ENCODE results near the gene SNX21.

The SNX21 gene

GRCh38 chr20:45890077-45890984 is 56.7 kb downstream of the SNX21 start:
- peak; percentile 35 for DNase-seq (ENCODE audit: low read depth)
- TF ChIP-seq, protein P1, sequence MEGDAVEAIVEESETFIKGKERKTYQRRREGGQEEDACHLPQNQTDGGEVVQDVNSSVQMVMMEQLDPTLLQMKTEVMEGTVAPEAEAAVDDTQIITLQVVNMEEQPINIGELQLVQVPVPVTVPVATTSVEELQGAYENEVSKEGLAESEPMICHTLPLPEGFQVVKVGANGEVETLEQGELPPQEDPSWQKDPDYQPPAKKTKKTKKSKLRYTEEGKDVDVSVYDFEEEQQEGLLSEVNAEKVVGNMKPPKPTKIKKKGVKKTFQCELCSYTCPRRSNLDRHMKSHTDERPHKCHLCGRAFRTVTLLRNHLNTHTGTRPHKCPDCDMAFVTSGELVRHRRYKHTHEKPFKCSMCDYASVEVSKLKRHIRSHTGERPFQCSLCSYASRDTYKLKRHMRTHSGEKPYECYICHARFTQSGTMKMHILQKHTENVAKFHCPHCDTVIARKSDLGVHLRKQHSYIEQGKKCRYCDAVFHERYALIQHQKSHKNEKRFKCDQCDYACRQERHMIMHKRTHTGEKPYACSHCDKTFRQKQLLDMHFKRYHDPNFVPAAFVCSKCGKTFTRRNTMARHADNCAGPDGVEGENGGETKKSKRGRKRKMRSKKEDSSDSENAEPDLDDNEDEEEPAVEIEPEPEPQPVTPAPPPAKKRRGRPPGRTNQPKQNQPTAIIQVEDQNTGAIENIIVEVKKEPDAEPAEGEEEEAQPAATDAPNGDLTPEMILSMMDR (IDR thresholded peaks at IDR 0.05; ENCODE audit: insufficient read depth, low read depth, low read length, missing control alignments), result peak; percentile 18
- H3K4me3 ChIP-seq (ENCODE audit: low read depth, low read length), result peak overlapping the region; percentile 95

DNA sequence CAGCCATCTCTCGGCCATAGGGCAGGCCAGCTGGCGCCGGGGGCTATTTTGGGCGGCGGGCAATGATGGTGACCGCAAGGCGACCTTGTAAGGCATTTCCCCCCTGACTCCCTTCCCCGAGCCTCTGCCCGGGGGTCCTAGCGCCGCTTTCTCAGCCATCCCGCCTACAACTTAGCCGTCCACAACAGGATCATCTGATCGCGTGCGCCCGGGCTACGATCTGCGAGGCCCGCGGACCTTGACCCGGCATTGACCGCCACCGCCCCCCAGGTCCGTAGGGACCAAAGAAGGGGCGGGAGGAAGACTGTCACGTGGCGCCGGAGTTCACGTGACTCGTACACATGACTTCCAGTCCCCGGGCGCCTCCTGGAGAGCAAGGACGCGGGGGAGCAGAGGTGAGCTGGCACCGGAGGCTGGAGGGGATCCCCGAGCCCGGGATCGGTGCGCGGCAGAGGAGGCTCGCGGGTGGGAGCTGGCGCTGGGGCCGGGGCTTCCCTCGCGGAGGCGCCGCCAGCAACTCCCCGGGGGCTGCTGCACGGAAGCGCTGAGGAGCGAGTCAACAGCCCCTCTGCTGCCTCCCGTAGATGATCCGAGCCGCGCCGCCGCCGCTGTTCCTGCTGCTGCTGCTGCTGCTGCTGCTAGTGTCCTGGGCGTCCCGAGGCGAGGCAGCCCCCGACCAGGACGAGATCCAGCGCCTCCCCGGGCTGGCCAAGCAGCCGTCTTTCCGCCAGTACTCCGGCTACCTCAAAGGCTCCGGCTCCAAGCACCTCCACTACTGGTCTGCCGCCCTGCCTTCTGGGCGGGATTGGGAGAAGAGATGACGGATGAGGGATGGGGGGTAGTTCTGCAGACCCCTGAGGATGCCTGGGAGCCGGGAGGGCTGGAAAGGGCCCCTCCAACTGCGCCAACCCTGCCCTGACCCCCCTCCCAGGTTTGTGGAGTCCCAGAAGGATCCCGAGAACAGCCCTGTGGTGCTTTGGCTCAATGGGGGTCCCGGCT is 57.7 kb downstream of the SNX21 start, which contains the start of the genes CTSA and NEURL2:
Gene CTSA (plus strand): TSS at position 351 of the 999 bp plus-strand sequence. CDS start 234 bp downstream, at position 585.
Gene NEURL2 (minus strand): TSS at position 224 of the 999 bp plus-strand sequence. CDS start 217 bp downstream, at position 7.
- DNase-seq (ENCODE audit: low read depth), result peak; percentile 96
- H3K4me3 ChIP-seq (ENCODE audit: low read depth, low read length), result peak within 1 kb of the TSS; percentile 95
- TF ChIP-seq, protein P1 (IDR thresholded peaks at IDR 0.05; ENCODE audit: insufficient read depth, low read depth, low read length, missing control alignments), result no peak

DNA sequence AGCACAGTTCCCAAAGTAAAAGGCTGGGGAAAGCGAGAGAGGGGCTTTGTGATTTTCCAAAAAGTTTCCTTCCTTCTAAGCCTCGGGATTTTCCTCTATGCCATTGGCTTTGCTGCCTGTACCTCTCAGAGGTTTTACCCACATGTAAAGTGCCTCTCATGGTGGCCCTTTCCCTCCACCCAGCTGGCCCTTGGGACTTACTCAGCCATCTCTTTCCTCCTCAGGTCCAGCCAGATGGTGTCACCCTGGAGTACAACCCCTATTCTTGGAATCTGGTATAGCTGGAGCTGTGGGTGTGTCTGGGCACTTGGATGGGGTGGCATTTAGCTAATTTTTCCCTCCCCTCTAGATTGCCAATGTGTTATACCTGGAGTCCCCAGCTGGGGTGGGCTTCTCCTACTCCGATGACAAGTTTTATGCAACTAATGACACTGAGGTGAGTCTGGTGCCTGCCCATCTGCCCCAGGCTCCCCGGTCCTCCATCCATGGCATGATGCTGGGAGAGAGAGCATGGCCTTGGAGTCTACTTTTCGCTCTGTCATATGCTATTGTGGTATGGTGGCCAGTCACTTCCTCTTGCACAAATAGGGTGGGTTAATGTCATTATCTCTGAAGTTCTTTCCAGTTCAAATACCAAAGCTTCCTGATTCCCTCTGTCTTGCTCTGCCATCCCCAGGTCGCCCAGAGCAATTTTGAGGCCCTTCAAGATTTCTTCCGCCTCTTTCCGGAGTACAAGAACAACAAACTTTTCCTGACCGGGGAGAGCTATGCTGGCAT is 58.6 kb downstream of the SNX21 start:
- no peak for DNase-seq (ENCODE audit: low read depth)
- TF ChIP-seq, protein P1 (IDR thresholded peaks at IDR 0.05; ENCODE audit: insufficient read depth, low read depth, low read length, missing control alignments), result no peak

More for the DNA sequence above, 58.6 kb downstream of the SNX21 start:
- peak overlapping the region; percentile 95 for H3K4me3 ChIP-seq (ENCODE audit: low read depth, low read length)
